Right cardiac atrium (tissue), 5 donors: ENCODE results near the gene CADM4. TPM values are rescaled to one million over a fixed set of nuclear protein-coding genes. Genes with fewer than 3 reads are reported as not detected.
"Not testable (repeated sequence)": the region's sequence is repeated elsewhere in the genome, so short reads cannot be mapped to it uniquely, and the experiment has no call there.

Source experiments
- ATAC-seq, 2 donors: fragments of 200-7000 bp; cut with Tn5 transposase; one replicate each; pipeline versions ENCODE4 v1.8.0 to v1.9.1; 2020; ENCODE audit warnings: moderate library complexity in 2 of 2, mild to moderate bottlenecking in 1 of 2
- DNase-seq, 3 donors: peaks; one replicate each; pipeline ENCODE4 v3.0.0-alpha.2; 2020
- H3K27ac ChIP-seq: one replicate; pipeline ENCODE4 v1.5.1; 2013; ENCODE audit warnings: mild to moderate bottlenecking, low read length, control low read depth, moderate library complexity
- H3K27me3 ChIP-seq: one replicate; pipeline ENCODE4 v1.6.1; 2013; ENCODE audit not compliant: control insufficient read depth, insufficient read depth
- H3K4me1 ChIP-seq: one replicate; pipeline ENCODE4 v1.6.1; 2013; ENCODE audit warnings: low read length; ENCODE audit not compliant: control insufficient read depth, insufficient read depth
- H3K4me3 ChIP-seq: one replicate; pipeline ENCODE4 v1.5.1; 2013; ENCODE audit warnings: low read length, control low read depth
- H3K9me3 ChIP-seq: one replicate; pipeline ENCODE4 v1.6.1; 2013; ENCODE audit warnings: low read length; ENCODE audit not compliant: control insufficient read depth
- WGBS: extraction: QIAGEN DNeasy Blood & Tissue Kit; methylation state at CpG from one replicate; pipeline ENCODE4 v1.1.7; 2013; 5-methylcytosine and 5-hydroxymethylcytosine counted together
- intact Hi-C, 4 donors: fragments of 100-400 bp; cut with DNase I; formaldehyde crosslinking; loops; one replicate each; pipeline versions ENCODE4 v1.11.0 to v1.14.0; 2022 to 2023
- polyA plus RNA-seq: library from polyadenylated mRNA; stranded (reverse); fragments of 200-250 nt; gene quantifications from one replicate; pipeline ENCODE4 v1.2.3, GENCODE V29; 2013
- total RNA-seq, 4 donors: library from RNA; stranded (reverse); fragmentation: NEBNext Ultra II Directional; extraction: Animal tissue kit (Norgen Biotek cat#: 25700); gene quantifications; one replicate each; pipeline ENCODE4 v1.2.1, GENCODE V29; 2021
- donor health status: healthy with polysubstance abuse.
- donor health status: DM: no; HTN: yes; CAD: no.
- donor health status: DM: no; HTN: no; CAD: no.
- donor health status: DM: no; HTN: yes; CAD: no; lungs with severe emphysema.
- donor health status: DM: yes; HTN: yes; CAD: no.

The CADM4 gene
- total and polyA plus RNA-seq, 5 donors, result 12.4 to 17.6 (median 14.1) TPM

GRCh38 chr19:43605875-43606568 lies 33.6 kb downstream of the CADM4 start:
- H3K27ac ChIP-seq, result no peak overlapping the region
- no peak for DNase-seq
- H3K27me3 ChIP-seq, result no peaks in the 10 kb centered on the region
- no peak for ATAC-seq
- no peak overlapping the region for H3K4me3 ChIP-seq
- H3K9me3 ChIP-seq, result no peaks in the 10 kb centered on the region
- intact Hi-C loops, result no loop called here
- WGBS, result 69% methylated on average over 7 of the region's 7 CpGs
- H3K4me1 ChIP-seq, result no peaks in the 10 kb centered on the region

- H3K9me3 ChIP-seq, ATAC-seq, H3K27me3 ChIP-seq, DNase-seq, H3K4me1 ChIP-seq, H3K27ac ChIP-seq, H3K4me3 ChIP-seq, intact Hi-C loops: not testable (repeated sequence)
- 68% methylated on average over 5 of the region's 5 CpGs for WGBS
Measured at GRCh38 chr19:43600326-43600725, 39.3 kb downstream of the CADM4 start.

- no peaks in the 10 kb centered on the region for H3K9me3 ChIP-seq
- no peak for ATAC-seq
- intact Hi-C loops, result no loop called here
- no peaks in the 10 kb centered on the region for H3K27me3 ChIP-seq
- no peak overlapping the region for H3K27ac ChIP-seq
- no peak overlapping the region for H3K4me3 ChIP-seq
- peaks cover 6% of the 10 kb centered on the region for H3K4me1 ChIP-seq
- no peak for DNase-seq
- 88% methylated on average over 4 of the region's 4 CpGs for WGBS
Measured at GRCh38 chr19:43599635-43600295, 39.9 kb downstream of the CADM4 start.

- ATAC-seq, result no peak
- H3K27ac ChIP-seq, result no peak overlapping the region
- WGBS, result 91% methylated on average over 19 of the region's 19 CpGs
- no peaks in the 10 kb centered on the region for H3K9me3 ChIP-seq
- H3K27me3 ChIP-seq, result no peaks in the 10 kb centered on the region
- peak in 1 of 3 donors; percentile 53 for DNase-seq
- no peak overlapping the region for H3K4me3 ChIP-seq
- H3K4me1 ChIP-seq, result peaks cover 6% of the 10 kb centered on the region
- intact Hi-C loops, result no loop called here
Measured at GRCh38 chr19:43598445-43599240, 41.0 kb downstream of the CADM4 start.

- intact Hi-C loops, result loop anchor here in 1 of 4 donors (2.0 kb wide), 1 partner anchor 23 kb away; the partner anchor contains the start of genes PINLYP and XRCC1
- no peak for ATAC-seq
- DNase-seq, result no peak
- no peak overlapping the region for H3K27ac ChIP-seq
- H3K4me1 ChIP-seq, result peaks cover 6% of the 10 kb centered on the region
- H3K9me3 ChIP-seq, result no peaks in the 10 kb centered on the region
- 44% methylated on average over 5 of the region's 5 CpGs for WGBS
- H3K4me3 ChIP-seq, result no peak overlapping the region
- no peaks in the 10 kb centered on the region for H3K27me3 ChIP-seq
Measured at GRCh38 chr19:43597876-43598275, 41.8 kb downstream of the CADM4 start.

GRCh38 chr19:43596842-43597461 lies 42.7 kb downstream of the CADM4 start:
- 23% methylated on average over 7 of the region's 7 CpGs for WGBS
- Histone ChIP-seq H3K4me3 (peak overlapping the region; percentile 82), H3K27me3 (no peaks in the 10 kb centered on the region), H3K27ac (peak overlapping the region; percentile 100), H3K4me1 (peaks cover 6% of the 10 kb centered on the region), H3K9me3 (no peaks in the 10 kb centered on the region)
- ATAC-seq (no peak), DNase-seq (peak in 2 of 3 donors; percentile 48 to 62)
- intact Hi-C loops, result loop anchor here in 1 of 4 donors (2.0 kb wide), 1 partner anchor 22 kb away; the partner anchor contains the start of genes PINLYP and XRCC1

- H3K4me3 ChIP-seq, result peak within 1 kb of the TSS; percentile 82
- peak; percentile 93 to 95 for ATAC-seq
- H3K27ac ChIP-seq, result peak within 1 kb of the TSS; percentile 100
- no peaks in the 10 kb centered on the region for H3K9me3 ChIP-seq
- H3K4me1 ChIP-seq, result peaks cover 6% of the 10 kb centered on the region
- intact Hi-C loops, result loop anchor here in 1 of 4 donors (2.0 kb wide), 1 partner anchor 21 kb away; the partner anchor contains the start of genes PINLYP and XRCC1
- under 1% methylated on average over 60 of the region's 60 CpGs for WGBS
- DNase-seq, result peak; percentile 100
- H3K27me3 ChIP-seq, result no peaks in the 10 kb centered on the region
Measured at GRCh38 chr19:43595999-43596841, 43.4 kb downstream of the CADM4 start, which contains the start of the genes IRGQ and ZNF576. TSS of gene IRGQ (minus strand) at chr19:43596134. CDS start at chr19:43595338, 796 bp downstream. TSS of gene ZNF576 (plus strand) at chr19:43596595. CDS start at chr19:43597109, 514 bp downstream.

- WGBS, result 2% methylated on average over 18 of the region's 18 CpGs
- H3K27ac ChIP-seq, result peak overlapping the region; percentile 83
- peak overlapping the region; percentile 75 for H3K4me3 ChIP-seq
- peak in 1 of 2 donors; percentile 37 for ATAC-seq
- H3K27me3 ChIP-seq, result no peaks in the 10 kb centered on the region
- H3K9me3 ChIP-seq, result no peaks in the 10 kb centered on the region
- intact Hi-C loops, result no loop called here
- H3K4me1 ChIP-seq, result peaks cover 6% of the 10 kb centered on the region
- no peak for DNase-seq
Measured at GRCh38 chr19:43595605-43595998, 44.0 kb downstream of the CADM4 start.

- Histone ChIP-seq H3K27me3 (no peaks in the 10 kb centered on the region), H3K4me1 (peaks cover 6% of the 10 kb centered on the region), H3K9me3 (no peaks in the 10 kb centered on the region), H3K4me3 (peak overlapping the region; percentile 75), H3K27ac (peak overlapping the region; percentile 83)
- peak; percentile 51 to 79 (median 77) for DNase-seq
- ATAC-seq, result peak; percentile 2 to 15
- WGBS, result 2% methylated on average over 64 of the region's 64 CpGs
- intact Hi-C loops, result no loop called here
Measured at GRCh38 chr19:43594710-43595604, 44.7 kb downstream of the CADM4 start.
